ENCODE results near the gene FHIT. TPM values are rescaled to one million over a fixed set of nuclear protein-coding genes. Genes with fewer than 3 reads are reported as not detected.
A peak's percentile ranks its signal among the peaks of the same experiment; 100 is the strongest.

The FHIT gene
- total RNA-seq, 4 donors from 2014 or later = 3.5 to 17.0 (median 16.7) TPM

DNA sequence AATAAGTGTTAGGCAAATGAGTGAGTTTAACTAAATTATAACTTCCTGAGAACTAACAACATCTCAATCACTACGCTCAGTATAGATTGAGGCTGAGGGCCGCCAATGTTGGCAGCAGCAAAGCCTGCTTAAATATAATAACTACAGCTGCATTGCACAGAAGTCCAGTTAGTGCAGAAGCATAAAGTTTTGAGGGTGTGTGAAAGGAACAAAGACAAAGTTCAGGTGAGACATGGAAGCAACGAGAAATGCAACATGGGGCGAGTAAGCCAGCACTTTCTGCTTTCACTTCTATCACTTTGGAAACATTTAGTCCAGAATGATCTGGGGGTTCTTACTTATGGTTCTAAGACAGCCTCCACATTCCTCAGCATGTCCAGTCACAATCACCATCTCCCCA, 1149.1 kb downstream of the FHIT start:
- Histone ChIP-seq H3K4me3 (no peak overlapping the region), H3K27ac (peak overlapping the region in 1 of 4 donors; percentile 70), H3K9me3 (no peaks in the 10 kb centered on the region), H3K4me1 (no peaks in the 10 kb centered on the region), H3K36me3 (no peaks in the 10 kb centered on the region), H3K27me3 (no peaks in the 10 kb centered on the region)
- no peak for DNase-seq
- TF ChIP-seq POLR2A (IDR thresholded peaks at IDR 0.05) = no peak
- TF ChIP-seq CTCF (IDR thresholded peaks at IDR 0.05) = no peak

DNA sequence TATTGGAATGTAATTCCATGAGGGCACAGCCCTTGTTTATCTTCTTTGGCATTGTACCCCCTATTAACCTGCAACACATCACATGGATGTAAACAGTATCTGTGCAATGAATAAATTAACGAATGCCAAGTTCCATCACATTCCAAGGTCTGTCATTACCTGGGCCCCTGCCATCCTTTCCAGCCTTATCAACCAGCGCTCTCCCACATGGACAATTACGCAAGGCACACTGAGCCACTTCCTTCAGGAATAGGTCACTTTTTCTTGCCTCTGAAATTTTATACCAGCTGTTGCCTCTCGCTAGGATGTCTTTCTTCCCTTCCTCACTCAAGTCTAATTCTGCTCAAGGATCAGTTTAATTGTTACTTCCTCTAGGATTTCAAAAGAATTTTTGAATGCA, 1149.6 kb downstream of the FHIT start:
- Histone ChIP-seq H3K4me1 (no peaks in the 10 kb centered on the region), H3K27me3 (no peaks in the 10 kb centered on the region), H3K9me3 (no peaks in the 10 kb centered on the region), H3K36me3 (no peaks in the 10 kb centered on the region), H3K27ac (peak overlapping the region in 1 of 4 donors; percentile 70), H3K4me3 (no peak overlapping the region)
- TF ChIP-seq CTCF (IDR thresholded peaks at IDR 0.05) = no peak
- TF ChIP-seq POLR2A (IDR thresholded peaks at IDR 0.05) = no peak
- DNase-seq = peak in 1 of 3 donors; percentile 81

- no peaks in the 10 kb centered on the region for H3K36me3 ChIP-seq
- no peak overlapping the region for H3K4me3 ChIP-seq
- H3K4me1 ChIP-seq = no peaks in the 10 kb centered on the region
- no peak overlapping the region for H3K27ac ChIP-seq
- H3K27me3 ChIP-seq = no peaks in the 10 kb centered on the region
- no peaks in the 10 kb centered on the region for H3K9me3 ChIP-seq
- DNase-seq = no peak
- TF ChIP-seq POLR2A (IDR thresholded peaks at IDR 0.05) (no peak), CTCF (IDR thresholded peaks at IDR 0.05) (no peak)
Observed at GRCh38 chr3:60096403-60096802, 1154.8 kb downstream of the FHIT start.

DNA sequence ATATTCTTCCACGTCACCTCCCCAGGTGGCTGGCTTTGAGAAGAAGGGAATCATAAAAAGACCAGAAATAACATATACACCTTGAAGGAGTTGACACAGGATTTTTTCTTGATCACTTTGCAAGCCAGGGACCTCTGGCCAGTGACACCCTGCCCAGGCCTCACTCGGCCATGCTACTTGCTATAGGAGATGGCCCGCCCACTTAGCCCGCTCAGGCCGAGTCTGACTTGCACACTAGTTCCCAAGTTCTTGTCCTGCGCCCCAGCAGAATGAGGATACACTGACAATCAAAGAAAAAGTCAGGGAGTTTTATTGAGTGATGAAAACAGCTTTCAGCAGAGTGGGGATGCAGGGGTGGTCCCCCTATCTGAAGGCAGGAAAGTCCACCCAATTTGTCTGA, 1155.3 kb downstream of the FHIT start:
- no peak overlapping the region for H3K4me3 ChIP-seq
- no peaks in the 10 kb centered on the region for H3K27me3 ChIP-seq
- H3K9me3 ChIP-seq = no peaks in the 10 kb centered on the region
- no peaks in the 10 kb centered on the region for H3K4me1 ChIP-seq
- no peak for DNase-seq
- H3K27ac ChIP-seq = no peak overlapping the region
- no peaks in the 10 kb centered on the region for H3K36me3 ChIP-seq
- TF ChIP-seq CTCF (IDR thresholded peaks at IDR 0.05) = no peak
- TF ChIP-seq POLR2A (IDR thresholded peaks at IDR 0.05) = no peak

DNA sequence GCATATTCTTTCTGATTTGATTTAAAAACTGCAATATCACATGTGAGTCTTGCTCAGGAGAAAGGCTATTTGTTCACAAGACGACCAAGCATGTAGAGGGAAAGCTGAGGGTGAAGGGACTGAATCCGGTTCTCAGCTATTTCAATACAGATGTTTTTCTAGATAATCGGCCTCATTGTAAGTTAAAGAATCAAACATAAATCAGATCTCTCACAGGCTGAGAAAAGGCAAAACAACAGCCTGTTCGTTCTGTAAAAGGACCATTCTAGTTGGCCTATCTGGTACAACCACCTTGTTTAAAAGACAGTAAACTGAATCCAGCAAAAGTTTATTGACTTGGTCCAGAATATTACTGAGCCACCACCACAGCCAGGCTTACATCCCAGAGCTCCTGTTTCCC, 1155.7 kb downstream of the FHIT start:
- H3K27me3 ChIP-seq = no peaks in the 10 kb centered on the region
- DNase-seq = no peak
- no peaks in the 10 kb centered on the region for H3K36me3 ChIP-seq
- no peak overlapping the region for H3K4me3 ChIP-seq
- H3K4me1 ChIP-seq = no peaks in the 10 kb centered on the region
- TF ChIP-seq CTCF (IDR thresholded peaks at IDR 0.05) (no peak), POLR2A (IDR thresholded peaks at IDR 0.05) (no peak)
- H3K9me3 ChIP-seq = no peaks in the 10 kb centered on the region
- no peak overlapping the region for H3K27ac ChIP-seq

DNA sequence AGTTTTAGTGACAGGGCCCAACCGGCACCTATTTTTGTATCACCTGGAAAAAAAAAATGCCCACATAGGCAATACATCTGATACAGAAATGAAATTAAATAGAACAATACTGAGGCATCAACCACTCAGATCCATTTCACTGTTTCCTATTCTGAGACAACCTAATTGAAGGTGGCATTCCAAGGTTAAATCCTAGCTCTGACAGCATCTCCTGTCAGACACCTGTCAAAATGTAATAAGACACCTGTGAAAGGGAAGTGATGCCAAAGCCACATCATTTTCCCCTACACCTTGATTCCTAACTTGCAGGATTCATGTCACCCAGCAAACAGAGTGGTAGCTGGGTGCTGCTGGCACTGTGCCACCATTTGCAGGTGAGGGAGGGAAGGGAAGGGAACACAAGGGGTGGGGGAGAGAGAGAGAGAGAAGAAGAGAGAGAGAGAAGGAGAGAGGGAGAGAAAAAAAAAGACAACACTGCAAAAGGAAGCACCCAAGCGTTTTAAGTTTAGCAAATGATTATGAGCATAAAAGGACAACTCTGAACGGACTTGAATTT, 1156.8 kb downstream of the FHIT start:
- Histone ChIP-seq H3K4me1 (no peaks in the 10 kb centered on the region), H3K4me3 (no peak overlapping the region), H3K27me3 (no peaks in the 10 kb centered on the region), H3K9me3 (no peaks in the 10 kb centered on the region), H3K27ac (no peak overlapping the region), H3K36me3 (no peaks in the 10 kb centered on the region)
- TF ChIP-seq POLR2A (IDR thresholded peaks at IDR 0.05) (no peak), CTCF (IDR thresholded peaks at IDR 0.05) (no peak)
- DNase-seq = no peak

Measured in Peyer's patch (tissue), 4 donors.